GM19463 (cell line): ENCODE data around the gene DGKA.
"Not testable (repeated sequence)": the region's sequence is repeated elsewhere in the genome, so short reads cannot be mapped to it uniquely, and the experiment has no call there.

Source experiments
- ATAC-seq: cut with Tn5 transposase; IDR thresholded peaks from one replicate; pipeline ENCODE4 v1.9.1; 2021; ENCODE audit warnings: mild to moderate bottlenecking, moderate library complexity; ENCODE audit not compliant: unreplicated experiment

DGKA gene

DNA sequence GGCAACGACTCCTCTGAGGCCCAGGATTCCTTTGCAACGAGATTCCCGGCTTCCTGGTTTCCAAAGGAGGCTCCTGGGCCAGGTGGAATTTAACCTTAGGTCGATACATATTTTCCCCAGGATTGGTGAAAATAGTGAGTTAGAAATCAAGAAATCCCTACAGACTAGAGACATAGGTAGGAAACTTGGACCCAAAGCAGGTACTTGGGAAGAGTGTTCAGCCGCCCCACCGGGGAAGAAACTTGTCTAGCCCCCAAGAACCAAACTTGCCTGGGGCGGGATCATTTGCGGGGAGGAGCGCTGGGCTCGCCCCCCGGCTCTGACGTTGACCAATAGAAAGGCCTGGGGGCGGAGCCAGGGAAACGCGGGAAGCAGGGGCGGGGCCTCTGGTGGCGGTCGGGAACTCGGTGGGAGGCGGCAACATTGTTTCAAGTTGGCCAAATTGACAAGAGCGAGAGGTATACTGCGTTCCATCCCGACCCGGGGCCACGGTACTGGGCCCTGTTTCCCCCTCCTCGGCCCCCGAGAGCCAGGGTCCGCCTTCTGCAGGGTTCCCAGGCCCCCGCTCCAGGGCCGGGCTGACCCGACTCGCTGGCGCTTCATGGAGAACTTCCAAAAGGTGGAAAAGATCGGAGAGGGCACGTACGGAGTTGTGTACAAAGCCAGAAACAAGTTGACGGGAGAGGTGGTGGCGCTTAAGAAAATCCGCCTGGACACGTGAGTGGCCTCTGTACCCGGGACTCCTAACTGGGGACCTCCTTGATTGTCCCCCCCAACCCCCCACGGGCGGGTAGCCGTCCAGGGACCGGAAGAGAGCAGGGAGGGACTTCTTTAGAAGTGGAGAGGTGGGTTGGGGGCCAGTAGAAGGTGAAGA, 35.7 kb downstream of the DGKA start, which contains the start of gene CDK2:
Gene CDK2, plus strand, starts transcription at position 423 of the 874 bp plus-strand sequence. Its CDS starts 179 bp downstream, at position 602.
- ATAC-seq: peak; percentile 99

DNA sequence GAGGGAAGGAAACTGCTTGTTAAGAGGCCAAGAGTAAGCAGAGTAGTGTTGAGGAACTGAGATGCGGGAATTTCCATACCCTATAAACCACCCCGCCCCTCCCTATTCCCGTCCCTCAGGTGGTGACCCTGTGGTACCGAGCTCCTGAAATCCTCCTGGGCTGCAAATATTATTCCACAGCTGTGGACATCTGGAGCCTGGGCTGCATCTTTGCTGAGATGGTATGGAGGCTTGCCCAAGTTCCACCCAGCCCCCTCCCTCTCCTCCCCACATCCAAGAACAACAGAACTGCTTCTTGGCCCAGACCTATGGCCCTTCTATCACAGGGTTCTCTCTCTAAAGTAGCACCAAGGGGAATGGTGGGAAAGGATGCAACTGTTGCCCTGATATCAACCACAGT, 38.4 kb downstream of the DGKA start:
- ATAC-seq: no peak

DNA sequence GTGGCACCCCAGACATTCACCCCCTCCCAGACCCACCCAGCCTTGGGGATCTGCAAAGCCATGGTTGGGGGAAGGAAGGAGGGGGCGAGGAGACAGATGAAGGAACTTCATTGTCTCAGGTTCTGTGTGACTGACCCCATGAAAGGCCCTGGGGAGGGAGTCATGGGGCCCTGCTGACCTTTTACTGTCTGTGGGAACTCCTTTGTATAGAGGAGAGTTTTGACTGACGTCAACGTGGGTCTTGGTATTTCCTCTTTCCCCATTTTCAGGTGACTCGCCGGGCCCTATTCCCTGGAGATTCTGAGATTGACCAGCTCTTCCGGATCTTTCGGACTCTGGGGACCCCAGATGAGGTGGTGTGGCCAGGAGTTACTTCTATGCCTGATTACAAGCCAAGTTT, 39.8 kb downstream of the DGKA start:
- no peak for ATAC-seq

DNA sequence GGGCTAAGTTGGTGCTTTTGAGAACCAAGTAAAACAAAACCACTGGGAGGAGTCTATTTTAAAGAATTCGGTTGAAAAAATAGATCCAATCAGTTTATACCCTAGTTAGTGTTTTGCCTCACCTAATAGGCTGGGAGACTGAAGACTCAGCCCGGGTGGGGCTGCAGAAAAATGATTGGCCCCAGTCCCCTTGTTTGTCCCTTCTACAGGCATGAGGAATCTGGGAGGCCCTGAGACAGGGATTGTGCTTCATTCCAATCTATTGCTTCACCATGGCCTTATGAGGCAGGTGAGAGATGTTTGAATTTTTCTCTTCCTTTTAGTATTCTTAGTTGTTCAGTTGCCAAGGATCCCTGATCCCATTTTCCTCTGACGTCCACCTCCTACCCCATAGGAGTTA, 41.1 kb downstream of the DGKA start:
- ATAC-seq: no peak

DNA sequence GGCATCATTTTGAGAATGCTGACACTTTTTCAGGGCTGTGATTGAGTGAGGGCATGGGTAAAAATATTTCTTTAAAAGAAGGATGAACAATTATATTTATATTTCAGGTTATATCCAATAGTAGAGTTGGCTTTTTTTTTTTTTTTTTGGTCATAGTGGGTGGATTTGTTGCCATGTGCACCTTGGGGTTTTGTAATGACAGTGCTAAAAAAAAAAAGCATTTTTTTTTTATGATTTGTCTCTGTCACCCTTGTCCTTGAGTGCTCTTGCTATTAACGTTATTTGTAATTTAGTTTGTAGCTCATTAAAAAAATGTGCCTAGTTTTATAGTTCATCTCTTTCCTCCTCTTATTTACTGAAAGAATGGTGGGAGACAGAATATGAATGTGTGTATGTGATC, 41.5 kb downstream of the DGKA start:
- no peak for ATAC-seq

DNA sequence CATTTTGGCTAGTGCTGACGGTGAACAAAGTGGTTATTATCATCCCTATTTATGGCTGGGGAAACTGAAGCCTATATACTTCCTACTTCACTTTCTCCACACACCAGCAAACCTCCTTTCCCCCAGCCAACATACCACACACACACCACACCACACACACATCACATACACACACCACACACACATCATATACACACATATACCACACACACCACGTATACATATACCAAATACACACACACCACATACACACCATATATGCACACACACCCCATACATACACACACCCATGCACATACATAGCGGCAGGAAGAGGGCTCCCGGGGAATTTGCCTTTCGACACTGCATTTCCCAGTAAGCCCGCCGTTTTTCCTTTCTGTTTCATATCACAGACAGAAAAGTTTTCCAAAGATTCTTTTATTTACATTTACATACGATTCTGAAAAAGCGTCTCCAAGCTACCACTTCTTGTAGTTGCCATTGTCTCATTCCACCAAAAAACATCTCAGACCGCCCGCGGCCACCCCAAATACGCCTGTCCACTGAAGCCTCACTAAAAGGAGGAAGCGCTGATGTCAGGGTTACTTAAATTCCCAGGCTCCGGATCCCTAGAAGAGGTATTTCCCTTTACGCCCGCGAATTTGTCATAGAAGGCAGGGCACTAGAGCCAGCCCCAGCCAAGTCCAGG, 42.1 kb downstream of the DGKA start:
- ATAC-seq: no peak

DNA sequence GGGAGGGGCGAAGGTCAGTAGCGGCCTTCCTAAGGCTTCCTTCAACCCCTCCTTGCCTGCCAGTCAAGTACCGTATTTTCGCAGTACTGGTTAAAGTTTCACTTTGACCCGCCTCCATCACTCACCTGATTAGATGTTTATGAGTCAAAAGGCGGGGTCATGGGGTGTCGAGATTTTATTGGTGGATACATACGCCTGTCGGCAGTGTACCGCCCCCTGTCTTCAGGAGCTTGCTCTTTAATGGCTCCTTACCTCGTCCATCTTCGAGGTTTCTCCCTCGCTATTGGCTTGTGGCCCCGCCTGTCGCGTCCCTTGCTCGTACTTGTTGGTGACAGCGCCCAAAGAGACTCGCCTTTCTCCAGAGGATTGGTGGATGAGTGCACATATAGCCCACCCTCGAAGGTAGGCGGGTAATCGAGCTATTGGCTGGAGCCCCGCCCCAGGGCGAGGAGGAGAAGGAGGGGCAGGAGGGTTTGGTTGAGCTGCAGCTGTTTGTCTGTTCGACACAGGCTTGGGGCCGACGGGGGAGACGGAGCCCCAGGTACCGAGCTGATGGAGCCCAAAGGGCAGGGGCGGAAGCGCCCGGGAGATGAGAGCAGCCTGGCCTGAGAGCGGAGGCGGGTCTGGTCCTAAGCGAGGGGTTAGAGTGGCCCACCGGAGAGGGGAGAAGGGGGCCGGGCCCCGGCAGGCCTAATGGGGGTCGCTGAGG, 42.8 kb downstream of the DGKA start, which contains the start of gene RAB5B:
Gene RAB5B, plus strand, starts transcription at position 480 of the 709 bp plus-strand sequence. CDS start 12,883 bp downstream, outside the sequence.
- ATAC-seq: peak; percentile 88

DNA sequence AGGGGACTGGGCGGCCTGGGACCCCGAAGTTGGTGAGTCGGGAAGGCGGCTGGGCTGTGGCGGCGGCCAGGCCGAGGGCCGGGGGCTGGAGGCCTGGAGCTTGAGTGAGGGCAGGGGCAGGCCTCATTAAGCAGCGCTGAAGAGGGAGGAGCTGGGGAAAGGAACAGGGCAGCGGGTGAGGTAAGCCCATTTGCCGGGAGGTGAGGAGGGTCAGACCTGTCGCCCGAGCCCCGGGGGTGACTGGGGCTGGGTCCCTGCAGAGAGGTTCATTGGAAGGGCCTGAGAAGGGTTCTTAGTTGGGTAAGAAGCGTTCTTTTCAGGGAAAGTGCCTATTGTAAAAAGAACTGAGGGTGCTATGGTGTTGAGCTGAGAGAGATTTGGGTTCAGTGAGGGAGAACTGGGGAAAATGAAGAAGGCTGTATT, 43.4 kb downstream of the DGKA start:
- ATAC-seq: no peak

DNA sequence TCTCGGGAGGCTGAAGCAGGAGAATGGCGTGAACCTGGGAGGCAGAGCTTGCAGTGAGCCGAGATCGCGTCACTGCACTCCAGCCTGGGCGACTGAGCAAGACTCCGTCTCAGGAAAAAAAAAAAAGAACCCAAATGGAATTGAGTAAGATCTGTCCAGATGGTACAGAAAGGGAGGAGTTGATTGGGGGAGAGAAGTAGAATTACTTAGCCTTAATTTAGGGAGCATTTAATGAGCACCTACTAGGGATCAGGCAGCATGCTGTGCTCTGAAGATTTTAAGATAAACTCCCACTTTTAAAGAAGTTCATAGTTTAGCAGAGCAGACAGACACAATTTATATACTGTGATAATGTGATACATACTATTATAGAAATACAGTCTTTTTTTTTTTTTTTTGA, 47.4 kb downstream of the DGKA start:
- no peak for ATAC-seq

DNA sequence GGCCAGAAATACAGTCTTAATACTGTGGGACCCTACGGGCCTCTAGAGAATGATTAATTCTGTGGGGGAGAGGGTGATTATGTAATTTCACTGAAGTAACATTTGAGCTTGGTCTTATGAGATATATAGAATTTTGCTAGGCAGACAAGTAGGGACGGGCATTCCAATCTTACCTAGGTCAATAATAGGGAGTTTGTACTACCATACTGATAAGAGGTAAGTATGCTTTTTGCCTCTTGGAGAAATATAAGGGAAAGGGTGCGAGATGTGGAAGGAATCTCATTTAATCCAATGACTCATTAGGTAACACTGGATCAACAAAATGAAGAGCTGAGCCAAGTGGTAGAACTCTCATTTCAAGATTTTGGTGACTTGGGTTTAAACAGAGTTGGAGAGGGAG, 48.1 kb downstream of the DGKA start:
- ATAC-seq: no peak

DNA sequence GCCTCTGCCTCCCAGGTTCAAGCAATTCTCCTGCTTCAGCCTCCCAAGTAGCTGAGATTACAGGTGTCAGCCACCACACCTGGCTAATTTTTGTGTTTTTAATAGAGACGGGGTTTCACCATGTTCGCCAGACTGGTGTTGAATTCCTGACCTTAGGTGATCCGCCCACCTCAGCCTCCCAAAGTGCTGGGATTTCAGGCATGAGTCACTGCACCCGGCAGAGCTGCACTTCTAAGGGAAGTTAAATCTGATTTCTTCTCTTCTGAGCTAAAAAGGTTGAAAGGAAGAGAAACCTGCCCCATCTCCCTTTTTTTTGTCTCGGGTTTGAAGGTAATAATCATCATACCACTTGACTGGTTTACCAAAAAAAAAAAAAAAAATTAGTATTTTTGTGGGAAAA, 50.9 kb downstream of the DGKA start:
- not testable (repeated sequence) for ATAC-seq

DNA sequence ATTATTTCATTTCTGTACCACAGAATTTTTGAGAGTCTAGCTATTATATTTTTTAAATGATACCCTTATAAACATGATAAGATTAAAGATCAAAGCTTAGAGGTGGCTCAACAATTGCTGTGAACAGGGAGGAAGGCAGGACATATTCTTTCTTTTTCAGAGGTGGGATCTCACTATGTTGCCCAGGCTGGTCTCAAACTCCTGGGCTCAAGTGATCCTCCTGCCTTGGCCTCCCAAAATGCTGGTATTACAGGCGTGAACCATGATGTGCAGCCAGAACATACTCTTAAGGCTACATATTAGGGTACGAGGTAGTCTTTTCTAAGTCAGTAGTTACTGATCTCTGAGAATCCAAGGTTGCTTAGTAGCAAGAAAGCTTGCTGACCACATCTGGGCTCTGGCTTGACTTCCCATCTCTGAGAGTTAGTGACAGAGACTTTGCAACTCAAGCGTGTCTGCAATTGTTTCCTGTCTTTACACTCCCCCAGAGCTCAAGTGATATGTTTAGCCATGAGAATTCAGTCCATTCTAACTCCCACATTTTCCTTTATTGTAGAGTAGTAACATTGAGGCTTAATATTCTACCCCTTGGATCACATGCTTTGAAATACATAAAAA, 51.5 kb downstream of the DGKA start:
- peak; percentile 81 for ATAC-seq

DNA sequence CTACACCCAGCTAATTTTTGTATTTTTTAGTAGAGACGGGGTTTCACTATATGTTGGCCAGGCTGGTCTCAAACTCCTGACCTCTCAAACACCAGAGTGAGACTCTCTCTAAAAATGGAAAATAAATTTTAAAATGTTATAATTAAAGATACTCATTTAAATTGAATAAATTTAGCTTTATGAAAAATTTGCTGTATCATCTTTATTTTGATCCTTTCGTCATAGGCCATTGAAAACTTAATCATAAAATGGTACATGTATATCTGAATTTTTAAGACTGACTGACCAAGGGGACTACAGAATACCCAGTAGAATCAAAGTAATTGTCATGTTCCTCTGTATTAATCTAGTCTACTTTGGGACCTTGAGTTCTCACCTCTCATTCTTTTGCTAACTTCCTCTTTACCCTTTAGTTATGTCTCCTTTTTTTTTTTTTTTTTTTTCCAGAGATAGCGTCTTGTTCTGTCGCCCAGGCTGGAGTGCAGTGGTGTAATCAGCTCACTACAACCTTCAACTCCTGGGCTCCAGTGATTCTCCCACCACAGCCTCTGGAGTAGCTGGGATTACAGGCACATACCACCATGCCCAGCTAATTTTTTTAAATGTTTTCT, 52.4 kb downstream of the DGKA start:
- no peak for ATAC-seq

DNA sequence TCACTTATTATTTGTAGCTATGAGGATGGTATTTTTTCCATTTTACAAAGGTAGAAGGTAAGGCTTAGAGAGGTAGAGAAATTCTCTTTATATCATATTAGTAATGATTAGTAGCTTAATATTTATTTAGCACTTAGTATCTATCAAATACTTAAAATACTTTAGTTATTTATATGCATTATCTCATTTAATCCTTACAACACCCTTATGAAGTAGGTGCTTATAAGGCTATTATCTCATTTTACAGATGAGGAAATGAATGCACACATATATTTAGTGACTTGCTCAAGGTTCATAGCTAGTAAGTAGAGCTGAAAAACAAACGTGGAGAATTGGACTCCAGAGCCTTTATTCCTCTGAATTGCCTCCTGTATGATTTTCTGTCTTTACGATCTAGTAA, 53.9 kb downstream of the DGKA start:
- ATAC-seq: no peak

DNA sequence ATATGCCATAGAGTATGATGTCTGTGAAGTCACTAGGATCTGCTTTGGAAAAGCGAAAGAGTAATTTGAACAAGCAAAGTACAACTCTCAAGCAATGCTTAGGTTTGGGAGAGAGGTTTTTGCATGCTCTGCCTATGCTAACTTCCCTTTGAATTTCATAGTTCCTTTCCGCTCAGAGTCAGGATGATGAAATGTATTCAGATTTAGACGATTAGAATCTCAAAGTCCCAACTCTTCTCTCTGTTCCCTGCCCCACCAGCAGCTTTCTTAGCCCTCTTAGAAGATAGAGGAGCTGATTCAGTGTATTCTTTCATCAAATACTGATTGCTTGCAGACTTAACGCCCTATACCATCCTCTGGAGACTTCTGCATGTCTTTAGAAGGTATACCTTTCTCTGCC, 54.4 kb downstream of the DGKA start:
- no peak for ATAC-seq

DNA sequence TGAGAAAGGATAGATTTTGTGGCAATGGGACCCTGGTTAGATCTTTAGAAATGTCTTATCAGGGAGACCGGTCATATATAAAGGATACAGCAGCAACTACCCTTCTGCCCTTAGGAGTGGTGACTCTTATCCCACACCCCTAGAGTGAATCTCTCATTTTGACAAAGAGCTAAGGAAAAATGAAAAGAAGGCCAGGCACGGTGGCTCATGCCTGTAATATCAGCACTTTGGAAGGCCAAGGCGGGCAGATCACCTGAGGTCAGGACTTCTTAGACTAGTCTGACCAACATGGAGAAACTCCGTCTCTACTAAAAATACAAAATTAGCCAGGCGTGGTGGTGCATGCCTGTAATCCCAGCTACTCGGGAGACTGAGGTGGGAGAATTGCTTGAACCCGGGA, 55.0 kb downstream of the DGKA start:
- ATAC-seq: not testable (repeated sequence)

DNA sequence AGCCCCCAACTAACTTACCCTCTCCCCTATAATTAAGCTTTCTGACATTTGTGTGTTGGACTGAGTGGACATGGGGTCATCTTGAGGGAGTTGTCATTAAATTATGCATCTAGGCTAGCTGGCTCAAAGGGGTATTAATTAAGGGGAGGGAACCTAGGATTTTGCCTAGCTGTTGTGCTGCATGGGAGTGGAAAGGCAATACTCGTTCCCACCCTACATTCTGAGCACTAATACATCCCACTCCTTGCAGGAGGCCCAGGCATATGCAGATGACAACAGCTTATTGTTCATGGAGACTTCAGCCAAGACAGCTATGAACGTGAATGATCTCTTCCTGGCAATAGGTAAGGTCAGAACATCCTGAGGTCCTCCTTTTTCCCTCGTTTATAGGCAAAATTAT, 60.1 kb downstream of the DGKA start:
- ATAC-seq: no peak

DNA sequence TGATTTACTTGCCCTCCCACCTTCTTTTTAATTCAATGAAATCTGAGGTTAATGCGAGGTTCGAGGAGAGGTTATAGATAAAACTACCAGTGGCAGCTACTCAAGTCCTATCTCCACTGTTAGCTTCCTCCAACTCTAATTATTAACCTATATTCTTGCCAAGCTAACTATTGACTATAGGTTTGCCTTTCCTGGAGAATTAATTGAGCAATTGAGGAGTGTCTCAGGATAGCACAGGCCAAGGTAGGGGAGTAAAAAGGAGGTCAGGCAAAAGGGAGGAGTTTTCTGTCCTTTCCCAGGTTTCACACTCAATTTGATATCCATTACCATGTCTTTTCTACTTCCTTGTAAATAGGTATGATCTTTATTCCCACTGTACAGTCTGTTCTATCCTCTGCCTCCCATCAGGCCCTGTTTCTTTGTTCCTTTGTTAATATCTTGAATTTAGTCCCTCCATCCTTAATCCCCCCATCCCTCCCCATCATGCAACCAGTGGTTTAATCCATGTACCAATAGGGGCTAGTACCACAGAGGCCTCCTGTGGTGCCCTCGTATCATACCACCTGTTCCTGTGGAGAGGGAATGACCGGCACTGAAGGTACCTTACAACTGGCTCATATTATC, 62.4 kb downstream of the DGKA start:
- ATAC-seq: no peak

DNA sequence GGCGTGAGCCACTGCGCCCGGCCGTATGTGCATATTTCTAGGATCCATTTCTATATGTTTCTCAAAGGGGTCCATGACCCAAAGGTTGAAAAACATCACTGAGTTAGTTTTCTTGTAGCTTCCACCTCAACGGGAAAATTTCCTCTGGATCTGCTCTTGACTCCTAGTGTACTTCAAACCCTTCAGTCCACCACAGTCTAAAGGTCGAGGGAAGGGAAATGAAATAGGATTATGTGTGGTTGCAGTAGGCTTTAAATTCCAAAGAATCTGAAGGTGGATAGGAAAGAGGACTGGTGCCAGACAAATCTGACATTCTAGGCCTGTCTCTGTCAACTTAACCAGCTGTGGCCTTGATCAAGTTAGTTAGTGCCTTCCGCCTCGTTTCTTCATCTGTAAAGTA, 64.4 kb downstream of the DGKA start:
- no peak for ATAC-seq

DNA sequence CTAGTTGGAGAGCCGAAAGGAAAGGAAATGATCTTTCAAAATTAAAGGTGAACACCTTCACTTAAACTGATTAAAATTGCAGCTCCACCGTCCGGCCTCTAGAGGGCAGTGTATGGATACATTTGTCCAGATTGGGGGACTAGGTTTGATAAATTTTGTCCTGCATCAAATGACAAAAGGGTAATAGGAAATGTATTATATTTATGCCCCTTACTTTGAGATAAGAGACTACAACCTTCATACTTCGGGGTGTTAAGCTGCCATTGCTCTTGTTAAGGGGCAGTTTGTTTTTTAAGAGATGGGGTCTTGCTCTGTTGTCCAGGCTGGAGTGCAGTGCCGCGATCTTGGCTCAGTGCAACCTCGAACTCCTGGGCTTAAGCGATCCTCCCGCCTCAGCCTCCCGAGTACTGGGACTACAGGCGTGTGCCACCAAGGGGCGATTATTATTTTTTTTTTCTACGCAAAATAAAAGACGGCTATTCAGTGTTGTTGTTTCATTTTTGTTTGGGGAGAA, 65.3 kb downstream of the DGKA start:
- ATAC-seq: no peak
